Measurements from ENCODE around the gene GPC4.

DNA sequence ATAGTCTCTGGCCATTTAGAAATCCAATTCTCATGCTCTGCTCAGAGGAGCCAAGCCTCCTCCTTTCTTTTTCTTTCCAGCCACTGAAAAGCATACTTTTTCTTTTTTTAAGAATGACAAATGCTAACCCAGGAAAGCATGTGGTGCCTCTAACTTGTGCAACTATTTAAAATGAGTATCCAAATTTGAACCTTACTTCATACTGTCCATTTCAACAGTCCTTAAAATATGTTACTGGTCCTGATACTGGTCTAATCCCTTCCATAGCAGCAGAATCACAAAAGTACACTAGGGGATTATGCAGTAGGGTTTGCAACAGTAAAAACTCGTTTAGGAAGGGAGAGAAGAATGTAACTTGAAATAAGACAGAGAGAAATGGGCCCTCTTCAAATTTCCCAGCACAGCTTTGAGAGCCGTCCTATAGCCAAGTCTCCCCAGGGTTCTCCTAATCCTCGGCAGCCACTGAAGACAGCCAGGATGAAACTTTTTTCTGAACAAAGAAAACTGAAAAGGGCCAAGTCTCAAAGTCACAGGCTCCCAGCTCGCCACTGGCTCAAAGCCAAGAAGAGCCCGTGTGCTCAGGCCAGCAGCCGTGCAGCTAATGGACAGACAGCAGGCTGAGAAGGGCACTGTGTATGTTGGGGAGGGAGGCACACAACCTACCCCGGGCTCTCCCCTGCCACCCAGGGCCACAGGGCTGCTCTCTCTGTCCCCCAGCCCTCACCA is 39.5 kb downstream of the GPC4 start:
- TF ChIP-seq, protein P1, sequence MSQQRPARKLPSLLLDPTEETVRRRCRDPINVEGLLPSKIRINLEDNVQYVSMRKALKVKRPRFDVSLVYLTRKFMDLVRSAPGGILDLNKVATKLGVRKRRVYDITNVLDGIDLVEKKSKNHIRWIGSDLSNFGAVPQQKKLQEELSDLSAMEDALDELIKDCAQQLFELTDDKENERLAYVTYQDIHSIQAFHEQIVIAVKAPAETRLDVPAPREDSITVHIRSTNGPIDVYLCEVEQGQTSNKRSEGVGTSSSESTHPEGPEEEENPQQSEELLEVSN (IDR thresholded peaks at IDR 0.05; ENCODE audit: borderline replicate concordance, low read depth) = no peak
- TF ChIP-seq, protein P2, sequence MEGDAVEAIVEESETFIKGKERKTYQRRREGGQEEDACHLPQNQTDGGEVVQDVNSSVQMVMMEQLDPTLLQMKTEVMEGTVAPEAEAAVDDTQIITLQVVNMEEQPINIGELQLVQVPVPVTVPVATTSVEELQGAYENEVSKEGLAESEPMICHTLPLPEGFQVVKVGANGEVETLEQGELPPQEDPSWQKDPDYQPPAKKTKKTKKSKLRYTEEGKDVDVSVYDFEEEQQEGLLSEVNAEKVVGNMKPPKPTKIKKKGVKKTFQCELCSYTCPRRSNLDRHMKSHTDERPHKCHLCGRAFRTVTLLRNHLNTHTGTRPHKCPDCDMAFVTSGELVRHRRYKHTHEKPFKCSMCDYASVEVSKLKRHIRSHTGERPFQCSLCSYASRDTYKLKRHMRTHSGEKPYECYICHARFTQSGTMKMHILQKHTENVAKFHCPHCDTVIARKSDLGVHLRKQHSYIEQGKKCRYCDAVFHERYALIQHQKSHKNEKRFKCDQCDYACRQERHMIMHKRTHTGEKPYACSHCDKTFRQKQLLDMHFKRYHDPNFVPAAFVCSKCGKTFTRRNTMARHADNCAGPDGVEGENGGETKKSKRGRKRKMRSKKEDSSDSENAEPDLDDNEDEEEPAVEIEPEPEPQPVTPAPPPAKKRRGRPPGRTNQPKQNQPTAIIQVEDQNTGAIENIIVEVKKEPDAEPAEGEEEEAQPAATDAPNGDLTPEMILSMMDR (IDR thresholded peaks at IDR 0.05) = no peak
- TF ChIP-seq KDM5A (IDR thresholded peaks at IDR 0.05) (no peak), MAZ (IDR thresholded peaks at IDR 0.05; ENCODE audit: borderline replicate concordance, low read depth, low read length) (no peak), POLR2A (IDR thresholded peaks at IDR 0.05; ENCODE audit: low read length) (no peak)
- TF ChIP-seq, protein P3, sequence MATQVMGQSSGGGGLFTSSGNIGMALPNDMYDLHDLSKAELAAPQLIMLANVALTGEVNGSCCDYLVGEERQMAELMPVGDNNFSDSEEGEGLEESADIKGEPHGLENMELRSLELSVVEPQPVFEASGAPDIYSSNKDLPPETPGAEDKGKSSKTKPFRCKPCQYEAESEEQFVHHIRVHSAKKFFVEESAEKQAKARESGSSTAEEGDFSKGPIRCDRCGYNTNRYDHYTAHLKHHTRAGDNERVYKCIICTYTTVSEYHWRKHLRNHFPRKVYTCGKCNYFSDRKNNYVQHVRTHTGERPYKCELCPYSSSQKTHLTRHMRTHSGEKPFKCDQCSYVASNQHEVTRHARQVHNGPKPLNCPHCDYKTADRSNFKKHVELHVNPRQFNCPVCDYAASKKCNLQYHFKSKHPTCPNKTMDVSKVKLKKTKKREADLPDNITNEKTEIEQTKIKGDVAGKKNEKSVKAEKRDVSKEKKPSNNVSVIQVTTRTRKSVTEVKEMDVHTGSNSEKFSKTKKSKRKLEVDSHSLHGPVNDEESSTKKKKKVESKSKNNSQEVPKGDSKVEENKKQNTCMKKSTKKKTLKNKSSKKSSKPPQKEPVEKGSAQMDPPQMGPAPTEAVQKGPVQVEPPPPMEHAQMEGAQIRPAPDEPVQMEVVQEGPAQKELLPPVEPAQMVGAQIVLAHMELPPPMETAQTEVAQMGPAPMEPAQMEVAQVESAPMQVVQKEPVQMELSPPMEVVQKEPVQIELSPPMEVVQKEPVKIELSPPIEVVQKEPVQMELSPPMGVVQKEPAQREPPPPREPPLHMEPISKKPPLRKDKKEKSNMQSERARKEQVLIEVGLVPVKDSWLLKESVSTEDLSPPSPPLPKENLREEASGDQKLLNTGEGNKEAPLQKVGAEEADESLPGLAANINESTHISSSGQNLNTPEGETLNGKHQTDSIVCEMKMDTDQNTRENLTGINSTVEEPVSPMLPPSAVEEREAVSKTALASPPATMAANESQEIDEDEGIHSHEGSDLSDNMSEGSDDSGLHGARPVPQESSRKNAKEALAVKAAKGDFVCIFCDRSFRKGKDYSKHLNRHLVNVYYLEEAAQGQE (IDR thresholded peaks at IDR 0.05) = no peak
- TF ChIP-seq, protein P4, sequence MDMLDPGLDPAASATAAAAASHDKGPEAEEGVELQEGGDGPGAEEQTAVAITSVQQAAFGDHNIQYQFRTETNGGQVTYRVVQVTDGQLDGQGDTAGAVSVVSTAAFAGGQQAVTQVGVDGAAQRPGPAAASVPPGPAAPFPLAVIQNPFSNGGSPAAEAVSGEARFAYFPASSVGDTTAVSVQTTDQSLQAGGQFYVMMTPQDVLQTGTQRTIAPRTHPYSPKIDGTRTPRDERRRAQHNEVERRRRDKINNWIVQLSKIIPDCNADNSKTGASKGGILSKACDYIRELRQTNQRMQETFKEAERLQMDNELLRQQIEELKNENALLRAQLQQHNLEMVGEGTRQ (IDR thresholded peaks at IDR 0.05) = no peak
- TF ChIP-seq, protein P5, sequence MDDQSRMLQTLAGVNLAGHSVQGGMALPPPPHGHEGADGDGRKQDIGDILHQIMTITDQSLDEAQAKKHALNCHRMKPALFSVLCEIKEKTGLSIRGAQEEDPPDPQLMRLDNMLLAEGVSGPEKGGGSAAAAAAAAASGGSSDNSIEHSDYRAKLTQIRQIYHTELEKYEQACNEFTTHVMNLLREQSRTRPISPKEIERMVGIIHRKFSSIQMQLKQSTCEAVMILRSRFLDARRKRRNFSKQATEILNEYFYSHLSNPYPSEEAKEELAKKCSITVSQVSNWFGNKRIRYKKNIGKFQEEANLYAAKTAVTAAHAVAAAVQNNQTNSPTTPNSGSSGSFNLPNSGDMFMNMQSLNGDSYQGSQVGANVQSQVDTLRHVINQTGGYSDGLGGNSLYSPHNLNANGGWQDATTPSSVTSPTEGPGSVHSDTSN (IDR thresholded peaks at IDR 0.05) = no peak

Measured in A549 (cell line).